K562 (cell line): ENCODE results near the gene MYL12B. TPM values are rescaled to one million over a fixed set of nuclear protein-coding genes. Genes with fewer than 3 reads are reported as not detected.
A peak's percentile ranks its signal among the peaks of the same experiment; 100 is the strongest.

ENCODE experiments used
- CXXC5 ChIP-seq: fragments of 250-450 bp; sonication (Bioruptor Pico); IDR thresholded peaks from 2 replicates; pipeline ENCODE4 v1.8.0; 2022; ENCODE audit warnings: inconsistent platforms, mild to moderate bottlenecking, moderate library complexity
- MBD2 ChIP-seq: sonication (generic); IDR thresholded peaks from 2 replicates; pipeline ENCODE4 v1.6.1; 2016; ENCODE audit warnings: low read depth, borderline replicate concordance
- PTBP1 ChIP-seq: fragments of 200-400 bp; formaldehyde crosslinking; IDR thresholded peaks from 2 replicates; pipeline ENCODE4 v1.6.1; 2017; ENCODE audit warnings: low read depth, low read length
- SAFB2 ChIP-seq: fragments of 200-400 bp; formaldehyde crosslinking; IDR thresholded peaks from 2 replicates; pipeline ENCODE4 v1.6.1; 2018; ENCODE audit warnings: borderline replicate concordance, low read length, low read depth, moderate library complexity; ENCODE audit not compliant: severe bottlenecking
- SREBF2 ChIP-seq: sonication (generic); formaldehyde crosslinking; IDR thresholded peaks from 2 replicates; pipeline ENCODE4 v1.4.0; 2020; ENCODE audit warnings: mild to moderate bottlenecking, missing genetic modification reagents
- TAL1 ChIP-seq: fragments of 450-650 bp; IDR thresholded peaks from 2 replicates; pipeline ENCODE4 v1.6.1; 2016; ENCODE audit warnings: mild to moderate bottlenecking
- TARDBP ChIP-seq: fragments of 450-650 bp; IDR thresholded peaks from 2 replicates; pipeline ENCODE4 v1.6.1; 2016
- ZNF184 ChIP-seq: sonication (generic); formaldehyde crosslinking; IDR thresholded peaks from 2 replicates; pipeline ENCODE4 v1.5.0; 2020; ENCODE audit warnings: missing genetic modification reagents
- ZNF699 ChIP-seq: fragments of 250-450 bp; sonication (Bioruptor Pico); IDR thresholded peaks from 2 replicates; pipeline ENCODE4 v1.8.0; 2021; ENCODE audit warnings: mild to moderate bottlenecking, moderate library complexity; ENCODE audit not compliant: insufficient replicate concordance
- polyA plus RNA-seq, 8 experiments: library from polyadenylated mRNA; depleted of rRNA in 4 of 8; stranded (reverse) in 5 of 8; unstranded in 3 of 8; fragments of >200 nt; fragmentation: Nextera tagmentation in 2 of 8; fragmentation: Illumina TruSeq in 1 of 8; extraction: Ambion mirVana in 2 of 8; extraction: Trizol in 1 of 8; gene quantifications; 2 replicates each; pipeline versions ENCODE4 v1.2.1 to v1.2.3, GENCODE V29; 2011 to 2014; ENCODE audit warnings: inconsistent platforms in 1 of 8, missing spikeins in 1 of 8
- total RNA-seq, 7 experiments: library from RNA; depleted of rRNA in 6 of 7; stranded (reverse); fragments of >200 nt in 6 of 7; fragmentation: Illumina TruSeq in 2 of 7; extraction: Trizol in 2 of 7; gene quantifications; 2 replicates each; pipeline versions ENCODE4 v1.2.1 to v1.2.3, GENCODE V29; 2011 to 2021; ENCODE audit warnings: low replicate concordance in 1 of 7
- TF ChIP-seq, protein P1 (sequence below), 2 experiments: IDR thresholded peaks in 1 of 2; conservative IDR thresholded peaks in 1 of 2; 2 replicates each; pipeline ENCODE4 v1.6.1; 2016; ENCODE audit warnings: low read depth in 2 of 2, mild to moderate bottlenecking in 1 of 2, missing compliant biosample characterization in 1 of 2, missing genetic modification characterization in 1 of 2, moderate library complexity in 1 of 2
- TF ChIP-seq, protein P2 (sequence below): fragments of 250-450 bp; sonication (Bioruptor Pico); IDR thresholded peaks from 2 replicates; pipeline ENCODE4 v1.9.0; 2021; ENCODE audit warnings: mild to moderate bottlenecking, inconsistent platforms
- TF ChIP-seq, protein P3 (sequence below): sonication (generic); IDR thresholded peaks from 2 replicates; pipeline ENCODE4 v1.6.1; 2016
- TF ChIP-seq, protein P4 (sequence below): fragments of 450-650 bp; formaldehyde crosslinking; conservative IDR thresholded peaks from 2 replicates; pipeline ENCODE4 v1.4.0; 2022; ENCODE audit warnings: mild to moderate bottlenecking, missing genetic modification characterization

Gene MYL12B
- total and polyA plus RNA-seq, 9 of the 15 experiments (the other 6 are each of a cell fraction or from before 2014, with no cell fraction given), result 220 to 995 (median 463) TPM

DNA sequence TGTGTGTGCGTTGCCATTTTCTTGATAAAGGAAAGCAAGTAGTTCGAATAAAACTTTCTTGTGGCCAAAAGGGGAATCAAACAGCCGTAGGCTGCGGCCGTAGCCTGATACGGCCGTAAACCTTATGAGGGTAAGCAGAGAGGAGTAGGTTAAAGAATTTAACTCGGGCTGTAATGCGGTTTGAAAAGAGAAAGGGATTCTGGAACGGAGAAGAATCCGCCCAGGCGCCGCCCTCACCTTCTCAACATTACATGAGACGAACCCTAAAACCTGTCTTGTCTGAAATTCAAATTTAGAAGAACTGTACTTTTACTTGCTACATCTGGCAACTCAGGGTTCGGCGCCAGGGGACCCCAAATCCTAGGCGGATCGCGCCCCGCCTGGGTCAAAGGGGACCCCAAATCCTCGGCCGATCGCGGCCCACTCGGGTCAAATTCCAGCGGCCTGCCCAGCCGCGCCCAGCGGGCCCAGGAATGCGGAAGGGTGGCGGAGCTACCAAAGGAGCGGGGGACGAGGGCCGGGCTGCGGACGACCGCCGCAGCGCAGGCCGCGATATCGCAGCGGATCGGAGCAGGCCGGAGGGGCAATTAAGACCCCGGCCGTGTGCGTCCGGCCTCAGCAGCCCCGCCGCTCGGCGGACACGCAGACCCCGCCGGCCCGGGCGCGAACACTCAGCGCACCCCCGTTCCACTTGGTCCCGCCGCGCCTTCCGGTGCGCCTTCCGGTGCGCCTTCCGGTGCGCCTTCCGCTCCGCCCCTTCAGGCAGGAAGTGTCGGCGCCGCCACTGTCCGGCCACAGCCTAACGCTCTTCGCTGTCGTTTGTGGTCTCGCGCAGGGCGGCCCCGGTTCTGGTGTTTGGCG, at the start of gene MYL12B (continued):
- TF ChIP-seq, protein P1, sequence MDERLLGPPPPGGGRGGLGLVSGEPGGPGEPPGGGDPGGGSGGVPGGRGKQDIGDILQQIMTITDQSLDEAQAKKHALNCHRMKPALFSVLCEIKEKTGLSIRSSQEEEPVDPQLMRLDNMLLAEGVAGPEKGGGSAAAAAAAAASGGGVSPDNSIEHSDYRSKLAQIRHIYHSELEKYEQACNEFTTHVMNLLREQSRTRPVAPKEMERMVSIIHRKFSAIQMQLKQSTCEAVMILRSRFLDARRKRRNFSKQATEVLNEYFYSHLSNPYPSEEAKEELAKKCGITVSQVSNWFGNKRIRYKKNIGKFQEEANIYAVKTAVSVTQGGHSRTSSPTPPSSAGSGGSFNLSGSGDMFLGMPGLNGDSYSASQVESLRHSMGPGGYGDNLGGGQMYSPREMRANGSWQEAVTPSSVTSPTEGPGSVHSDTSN (CRISPR knock-in tag; IDR thresholded peaks at IDR 0.05; ENCODE audit: low read depth), result no peak
- TF ChIP-seq, protein P1 (tag; conservative IDR thresholded peaks at IDR 0.05; ENCODE audit: low read depth), result no peak
- TF ChIP-seq SAFB2, result no peak
- TF ChIP-seq SREBF2 (CRISPR knock-in tag), result no peak
- peak; percentile 100 for TF ChIP-seq CXXC5
- TF ChIP-seq, protein P2, sequence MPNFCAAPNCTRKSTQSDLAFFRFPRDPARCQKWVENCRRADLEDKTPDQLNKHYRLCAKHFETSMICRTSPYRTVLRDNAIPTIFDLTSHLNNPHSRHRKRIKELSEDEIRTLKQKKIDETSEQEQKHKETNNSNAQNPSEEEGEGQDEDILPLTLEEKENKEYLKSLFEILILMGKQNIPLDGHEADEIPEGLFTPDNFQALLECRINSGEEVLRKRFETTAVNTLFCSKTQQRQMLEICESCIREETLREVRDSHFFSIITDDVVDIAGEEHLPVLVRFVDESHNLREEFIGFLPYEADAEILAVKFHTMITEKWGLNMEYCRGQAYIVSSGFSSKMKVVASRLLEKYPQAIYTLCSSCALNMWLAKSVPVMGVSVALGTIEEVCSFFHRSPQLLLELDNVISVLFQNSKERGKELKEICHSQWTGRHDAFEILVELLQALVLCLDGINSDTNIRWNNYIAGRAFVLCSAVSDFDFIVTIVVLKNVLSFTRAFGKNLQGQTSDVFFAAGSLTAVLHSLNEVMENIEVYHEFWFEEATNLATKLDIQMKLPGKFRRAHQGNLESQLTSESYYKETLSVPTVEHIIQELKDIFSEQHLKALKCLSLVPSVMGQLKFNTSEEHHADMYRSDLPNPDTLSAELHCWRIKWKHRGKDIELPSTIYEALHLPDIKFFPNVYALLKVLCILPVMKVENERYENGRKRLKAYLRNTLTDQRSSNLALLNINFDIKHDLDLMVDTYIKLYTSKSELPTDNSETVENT (CRISPR knock-in tag), result peak; percentile 80; the same call in 1 of the 2 replicates
- TF ChIP-seq TAL1, result no peak
- peak; percentile 94 for TF ChIP-seq MBD2
- TF ChIP-seq ZNF699 (CRISPR knock-in tag), result no peak
- TF ChIP-seq, protein P3, sequence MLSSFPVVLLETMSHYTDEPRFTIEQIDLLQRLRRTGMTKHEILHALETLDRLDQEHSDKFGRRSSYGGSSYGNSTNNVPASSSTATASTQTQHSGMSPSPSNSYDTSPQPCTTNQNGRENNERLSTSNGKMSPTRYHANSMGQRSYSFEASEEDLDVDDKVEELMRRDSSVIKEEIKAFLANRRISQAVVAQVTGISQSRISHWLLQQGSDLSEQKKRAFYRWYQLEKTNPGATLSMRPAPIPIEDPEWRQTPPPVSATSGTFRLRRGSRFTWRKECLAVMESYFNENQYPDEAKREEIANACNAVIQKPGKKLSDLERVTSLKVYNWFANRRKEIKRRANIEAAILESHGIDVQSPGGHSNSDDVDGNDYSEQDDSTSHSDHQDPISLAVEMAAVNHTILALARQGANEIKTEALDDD, result peak; percentile 59; the same call in 1 of the 2 replicates
- no peak for TF ChIP-seq TARDBP
- no peak for TF ChIP-seq PTBP1
- TF ChIP-seq, protein P4, sequence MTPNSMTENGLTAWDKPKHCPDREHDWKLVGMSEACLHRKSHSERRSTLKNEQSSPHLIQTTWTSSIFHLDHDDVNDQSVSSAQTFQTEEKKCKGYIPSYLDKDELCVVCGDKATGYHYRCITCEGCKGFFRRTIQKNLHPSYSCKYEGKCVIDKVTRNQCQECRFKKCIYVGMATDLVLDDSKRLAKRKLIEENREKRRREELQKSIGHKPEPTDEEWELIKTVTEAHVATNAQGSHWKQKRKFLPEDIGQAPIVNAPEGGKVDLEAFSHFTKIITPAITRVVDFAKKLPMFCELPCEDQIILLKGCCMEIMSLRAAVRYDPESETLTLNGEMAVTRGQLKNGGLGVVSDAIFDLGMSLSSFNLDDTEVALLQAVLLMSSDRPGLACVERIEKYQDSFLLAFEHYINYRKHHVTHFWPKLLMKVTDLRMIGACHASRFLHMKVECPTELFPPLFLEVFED, result no peak
- no peak for TF ChIP-seq ZNF184 (CRISPR knock-in tag)
